ENCODE results near the gene WIZ.
"Not testable (repeated sequence)": the region's sequence is repeated elsewhere in the genome, so short reads cannot be mapped to it uniquely, and the experiment has no call there.

Gene WIZ

GRCh38 chr19:15488489-15489226 lies 38.9 kb upstream of the WIZ start:
- Histone ChIP-seq H3K14ac (ENCODE audit: low read length in 2 of 2) (no peak overlapping the region), H2BK120ac (ENCODE audit: low read depth, low read length) (no peak overlapping the region), H3K4ac (ENCODE audit: low read depth in 1 of 2, low read length in 2 of 2) (no peak overlapping the region), H3K79me1 (replicated peaks; ENCODE audit: low read length, poor library complexity, severe bottlenecking) (no peaks in the 10 kb centered on the region), H3K9ac (ENCODE audit: low read length) (no peak overlapping the region), H3K18ac (ENCODE audit: low read depth in 1 of 2, low read length in 2 of 2) (no peak overlapping the region), H3K27me3 (ENCODE audit: control insufficient read depth in 1 of 2, insufficient read depth in 1 of 2, low read length in 2 of 2) (no peaks in the 10 kb centered on the region), H2BK12ac (ENCODE audit: low read length in 2 of 2) (no peak overlapping the region), H3K4me2 (ENCODE audit: low read length, poor library complexity, severe bottlenecking) (no peak overlapping the region), H3K36me3 (ENCODE audit: control insufficient read depth in 1 of 2, insufficient read depth in 2 of 2, low read depth in 1 of 2, low read length in 2 of 2) (no peaks in the 10 kb centered on the region), H2BK15ac (ENCODE audit: low read depth, poor library complexity, severe bottlenecking) (no peak overlapping the region), H4K8ac (ENCODE audit: low read length) (no peak overlapping the region), H3K9me3 (ENCODE audit: control insufficient read depth, low read length) (no peaks in the 10 kb centered on the region), H2AFZ (ENCODE audit: low read depth, low read length) (no peak overlapping the region), H4K91ac (ENCODE audit: low read length) (no peak overlapping the region), H3K4me1 (ENCODE audit: control insufficient read depth, insufficient read depth, low read depth, low read length) (no peaks in the 10 kb centered on the region), H2BK5ac (ENCODE audit: low read depth, low read length, poor library complexity, severe bottlenecking) (no peak overlapping the region), H3K27ac (ENCODE audit: low read length, poor library complexity, severe bottlenecking) (no peak overlapping the region), H3K23ac (ENCODE audit: low read length in 2 of 2) (no peak overlapping the region), H3K4me3 (ENCODE audit: insufficient read depth in 1 of 2, low read depth in 1 of 2, low read length in 2 of 2) (no peak overlapping the region), H2AK5ac (ENCODE audit: low read length, severe bottlenecking) (no peak overlapping the region)
- no peak for DNase-seq
- whole genome bisulfite sequencing, result 75% methylated on average over 13 of the region's 13 CpGs

- WGBS, result 63% methylated on average over 3 of the region's 4 CpGs
- DNase-seq, result no peak
- Histone ChIP-seq H2AK5ac (ENCODE audit: low read length, severe bottlenecking) (no peak overlapping the region), H4K91ac (ENCODE audit: low read length) (no peak overlapping the region), H3K4me2 (ENCODE audit: low read length, poor library complexity, severe bottlenecking) (no peak overlapping the region), H3K4ac (ENCODE audit: low read depth in 1 of 2, low read length in 2 of 2) (no peak overlapping the region), H3K27ac (ENCODE audit: low read length, poor library complexity, severe bottlenecking) (no peak overlapping the region), H3K14ac (ENCODE audit: low read length in 2 of 2) (no peak overlapping the region), H2BK120ac (ENCODE audit: low read depth, low read length) (no peak overlapping the region), H3K9me3 (ENCODE audit: control insufficient read depth, low read length) (no peaks in the 10 kb centered on the region), H3K27me3 (ENCODE audit: control insufficient read depth in 1 of 2, insufficient read depth in 1 of 2, low read length in 2 of 2) (no peaks in the 10 kb centered on the region), H4K8ac (ENCODE audit: low read length) (no peak overlapping the region), H3K4me1 (ENCODE audit: control insufficient read depth, insufficient read depth, low read depth, low read length) (no peaks in the 10 kb centered on the region), H2BK5ac (ENCODE audit: low read depth, low read length, poor library complexity, severe bottlenecking) (no peak overlapping the region), H3K79me1 (replicated peaks; ENCODE audit: low read length, poor library complexity, severe bottlenecking) (no peaks in the 10 kb centered on the region), H3K18ac (ENCODE audit: low read depth in 1 of 2, low read length in 2 of 2) (no peak overlapping the region), H3K4me3 (ENCODE audit: insufficient read depth in 1 of 2, low read depth in 1 of 2, low read length in 2 of 2) (no peak overlapping the region), H2BK12ac (ENCODE audit: low read length in 2 of 2) (no peak overlapping the region), H3K23ac (ENCODE audit: low read length in 2 of 2) (no peak overlapping the region), H3K36me3 (ENCODE audit: control insufficient read depth in 1 of 2, insufficient read depth in 2 of 2, low read depth in 1 of 2, low read length in 2 of 2) (no peaks in the 10 kb centered on the region), H2AFZ (ENCODE audit: low read depth, low read length) (no peak overlapping the region), H3K9ac (ENCODE audit: low read length) (no peak overlapping the region), H2BK15ac (ENCODE audit: low read depth, poor library complexity, severe bottlenecking) (no peak overlapping the region)
These were observed 37.3 kb upstream of the WIZ start for GRCh38 chr19:15487038-15487437.

- H3K4me1 ChIP-seq (ENCODE audit: control insufficient read depth, insufficient read depth, low read depth, low read length); H2AK5ac ChIP-seq (ENCODE audit: low read length, severe bottlenecking); H3K9me3 ChIP-seq (ENCODE audit: control insufficient read depth, low read length); H3K27ac ChIP-seq (ENCODE audit: low read length, poor library complexity, severe bottlenecking); H4K8ac ChIP-seq (ENCODE audit: low read length); H3K4me2 ChIP-seq (ENCODE audit: low read length, poor library complexity, severe bottlenecking); H2BK15ac ChIP-seq (ENCODE audit: low read depth, poor library complexity, severe bottlenecking); H3K79me1 ChIP-seq (replicated peaks; ENCODE audit: low read length, poor library complexity, severe bottlenecking); H4K91ac ChIP-seq (ENCODE audit: low read length); H2AFZ ChIP-seq (ENCODE audit: low read depth, low read length); DNase-seq; H3K36me3 ChIP-seq (ENCODE audit: control insufficient read depth in 1 of 2, insufficient read depth in 2 of 2, low read depth in 1 of 2, low read length in 2 of 2); H3K14ac ChIP-seq (ENCODE audit: low read length in 2 of 2); H2BK12ac ChIP-seq (ENCODE audit: low read length in 2 of 2); H3K4me3 ChIP-seq (ENCODE audit: insufficient read depth in 1 of 2, low read depth in 1 of 2, low read length in 2 of 2); H2BK120ac ChIP-seq (ENCODE audit: low read depth, low read length); H3K4ac ChIP-seq (ENCODE audit: low read depth in 1 of 2, low read length in 2 of 2); H3K9ac ChIP-seq (ENCODE audit: low read length); H3K23ac ChIP-seq (ENCODE audit: low read length in 2 of 2); H3K18ac ChIP-seq (ENCODE audit: low read depth in 1 of 2, low read length in 2 of 2); H2BK5ac ChIP-seq (ENCODE audit: low read depth, low read length, poor library complexity, severe bottlenecking); H3K27me3 ChIP-seq (ENCODE audit: control insufficient read depth in 1 of 2, insufficient read depth in 1 of 2, low read length in 2 of 2): not testable (repeated sequence)
- WGBS, result 80% methylated on average over 5 of the region's 5 CpGs
These were observed 36.0 kb upstream of the WIZ start for GRCh38 chr19:15485768-15486167.

GRCh38 chr19:15480996-15481395 lies 31.2 kb upstream of the WIZ start:
- WGBS, result 89% methylated on average over 1 of the region's 7 CpGs
- not testable (repeated sequence) for H3K4ac ChIP-seq (ENCODE audit: low read depth in 1 of 2, low read length in 2 of 2); H3K36me3 ChIP-seq (ENCODE audit: control insufficient read depth in 1 of 2, insufficient read depth in 2 of 2, low read depth in 1 of 2, low read length in 2 of 2); H3K27ac ChIP-seq (ENCODE audit: low read length, poor library complexity, severe bottlenecking); H3K4me2 ChIP-seq (ENCODE audit: low read length, poor library complexity, severe bottlenecking); H2BK5ac ChIP-seq (ENCODE audit: low read depth, low read length, poor library complexity, severe bottlenecking); H2AFZ ChIP-seq (ENCODE audit: low read depth, low read length); H3K27me3 ChIP-seq (ENCODE audit: control insufficient read depth in 1 of 2, insufficient read depth in 1 of 2, low read length in 2 of 2); H3K4me1 ChIP-seq (ENCODE audit: control insufficient read depth, insufficient read depth, low read depth, low read length); H3K23ac ChIP-seq (ENCODE audit: low read length in 2 of 2); H3K4me3 ChIP-seq (ENCODE audit: insufficient read depth in 1 of 2, low read depth in 1 of 2, low read length in 2 of 2); H4K91ac ChIP-seq (ENCODE audit: low read length); DNase-seq; H3K9ac ChIP-seq (ENCODE audit: low read length); H2AK5ac ChIP-seq (ENCODE audit: low read length, severe bottlenecking); H2BK15ac ChIP-seq (ENCODE audit: low read depth, poor library complexity, severe bottlenecking); H3K79me1 ChIP-seq (replicated peaks; ENCODE audit: low read length, poor library complexity, severe bottlenecking); H4K8ac ChIP-seq (ENCODE audit: low read length); H2BK12ac ChIP-seq (ENCODE audit: low read length in 2 of 2); H3K14ac ChIP-seq (ENCODE audit: low read length in 2 of 2); H3K18ac ChIP-seq (ENCODE audit: low read depth in 1 of 2, low read length in 2 of 2); H2BK120ac ChIP-seq (ENCODE audit: low read depth, low read length); H3K9me3 ChIP-seq (ENCODE audit: control insufficient read depth, low read length)
